Activated gamma-delta T cell treated with anti-CD3 and anti-CD28 coated beads, Interleukin-2, amount 50 U/mL, for 16 hours (primary cell): ENCODE measurements around the gene MMP14.
"Not testable (repeated sequence)": the region's sequence is repeated elsewhere in the genome, so short reads cannot be mapped to it uniquely, and the experiment has no call there.

Source experiments
- DNase-seq: peaks from one replicate; pipeline ENCODE4 v3.0.0-alpha.2; 2020; ENCODE audit warnings: low read depth

The MMP14 gene

GRCh38 chr14:22836301-22837113, at the start of gene MMP14:
TSS of gene MMP14 (plus strand) at chr14:22836585. CDS start at chr14:22836818, 233 bp downstream.
- no peak for DNase-seq

- no peak for DNase-seq
Observed at GRCh38 chr14:22786685-22787084, 49.7 kb upstream of the MMP14 start.

- no peak for DNase-seq
Observed at GRCh38 chr14:22791301-22791700, 45.1 kb upstream of the MMP14 start.

GRCh38 chr14:22792158-22792557, 44.2 kb upstream of the MMP14 start:
- no peak for DNase-seq

GRCh38 chr14:22793550-22793949, 42.8 kb upstream of the MMP14 start:
- DNase-seq = not testable (repeated sequence)

- no peak for DNase-seq
Observed at GRCh38 chr14:22793976-22794375, 42.4 kb upstream of the MMP14 start.

- no peak for DNase-seq
Observed at GRCh38 chr14:22794551-22794951, 41.8 kb upstream of the MMP14 start.

- DNase-seq = no peak
Observed at GRCh38 chr14:22796087-22796707, 40.2 kb upstream of the MMP14 start.

- DNase-seq = no peak
Observed at GRCh38 chr14:22797017-22797917, 39.1 kb upstream of the MMP14 start.

- no peak for DNase-seq
Observed at GRCh38 chr14:22798528-22798927, 37.9 kb upstream of the MMP14 start.

GRCh38 chr14:22800346-22800745, 36.0 kb upstream of the MMP14 start:
- no peak for DNase-seq

GRCh38 chr14:22801716-22802115, 34.7 kb upstream of the MMP14 start:
- DNase-seq = no peak

- no peak for DNase-seq
Observed at GRCh38 chr14:22802860-22803686, 33.3 kb upstream of the MMP14 start.

GRCh38 chr14:22803687-22803974, 32.8 kb upstream of the MMP14 start:
- no peak for DNase-seq

- not testable (repeated sequence) for DNase-seq
Observed at GRCh38 chr14:22805235-22805634, 31.1 kb upstream of the MMP14 start.

GRCh38 chr14:22807432-22808087, 28.8 kb upstream of the MMP14 start:
- DNase-seq = no peak

GRCh38 chr14:22808388-22809209, 27.8 kb upstream of the MMP14 start:
- DNase-seq = no peak

- DNase-seq = no peak
Observed at GRCh38 chr14:22811722-22812121, 24.7 kb upstream of the MMP14 start.

GRCh38 chr14:22812744-22813143, 23.6 kb upstream of the MMP14 start:
- DNase-seq = no peak

GRCh38 chr14:22813145-22813544, 23.2 kb upstream of the MMP14 start:
- no peak for DNase-seq
